NK-92 treated with Interleukin-12 subunit alpha and Interleukin-12 subunit beta, amount 100 ng/mL, for 24 hours (cell line): ENCODE measurements around the gene ATG7.
"Not testable (repeated sequence)": the region's sequence is repeated elsewhere in the genome, so short reads cannot be mapped to it uniquely, and the experiment has no call there.

Source experiments
- DNase-seq: peaks from one replicate; lab custom pipeline; 2025; lab: John Stamatoyannopoulos, UW

ATG7 gene

DNA sequence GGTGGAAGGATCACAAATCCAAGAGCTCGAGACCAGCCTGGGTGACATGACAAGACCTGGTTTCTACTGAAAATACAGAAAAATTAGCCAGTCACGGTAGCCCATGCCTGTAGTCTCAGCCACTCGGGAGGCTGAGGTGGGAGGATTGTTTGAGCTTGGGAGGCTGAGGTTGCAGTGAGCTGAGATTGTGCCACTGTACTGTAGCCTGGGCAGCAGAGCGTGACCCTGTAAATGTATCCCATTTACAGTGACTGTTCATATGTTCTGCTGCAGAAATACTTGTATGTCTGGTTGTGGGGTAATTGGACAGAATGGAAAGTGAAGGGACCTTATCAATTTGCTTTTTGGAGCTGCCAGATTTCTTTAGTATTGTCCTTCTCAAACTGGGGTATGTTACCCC is 24.9 kb downstream of the ATG7 start:
- no peak for DNase-seq

DNA sequence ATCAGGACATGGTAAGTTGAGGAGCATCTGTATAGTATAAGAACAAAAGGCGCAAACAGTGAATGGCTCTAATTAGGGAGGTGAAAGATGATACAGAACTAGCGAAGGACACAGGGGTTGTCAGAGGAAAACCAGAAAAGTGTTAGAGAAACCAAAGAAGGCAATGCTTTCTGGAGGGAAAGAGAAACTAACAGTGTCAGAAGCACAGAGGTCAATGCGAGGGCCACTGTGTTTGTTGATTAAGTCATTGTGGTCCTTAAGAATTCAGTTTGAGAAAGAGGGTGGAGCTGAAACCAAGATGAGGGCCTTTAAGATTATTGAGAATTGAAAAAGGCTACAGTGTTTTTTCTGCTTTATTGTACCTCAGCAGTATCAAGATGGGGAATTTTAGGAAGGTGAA is 28.8 kb downstream of the ATG7 start:
- no peak for DNase-seq

DNA sequence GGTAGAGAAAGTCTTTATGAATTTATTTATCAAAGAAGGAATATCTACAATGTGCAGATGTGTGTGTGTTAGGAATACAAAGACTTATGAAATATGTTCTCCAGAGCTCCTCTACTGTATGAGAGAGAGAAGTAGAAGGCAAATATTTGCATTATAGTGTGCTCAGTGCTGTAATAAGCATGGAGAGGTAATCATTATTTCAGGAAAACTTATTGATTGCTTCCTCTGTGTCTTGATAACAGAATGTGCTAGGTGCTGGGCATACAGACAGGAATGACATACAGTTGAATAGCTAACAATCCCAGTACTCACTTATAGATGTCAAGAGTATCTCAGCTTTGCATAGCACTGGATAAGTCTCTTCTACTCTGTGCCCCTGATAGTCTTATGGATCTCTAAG is 30.2 kb downstream of the ATG7 start:
- no peak for DNase-seq

DNA sequence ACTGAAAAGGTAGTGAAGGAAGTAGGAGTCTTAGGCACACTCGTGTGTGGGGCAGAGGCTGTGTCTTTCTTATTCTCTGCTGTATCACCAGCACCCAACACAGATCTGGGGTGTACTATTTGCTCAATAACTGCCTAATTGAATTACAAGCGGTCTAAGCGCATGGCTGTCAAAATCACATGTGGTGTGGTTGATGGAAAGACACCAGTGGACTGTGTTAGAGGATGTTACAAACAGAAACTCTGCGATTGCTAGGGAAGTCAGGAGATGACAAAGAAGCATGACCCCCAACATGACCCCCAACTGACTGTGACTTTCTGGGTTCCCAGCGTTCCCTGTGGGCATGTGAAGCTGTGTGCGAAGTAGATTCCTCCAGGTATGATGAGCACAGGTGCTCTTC is 32.0 kb downstream of the ATG7 start:
- no peak for DNase-seq

DNA sequence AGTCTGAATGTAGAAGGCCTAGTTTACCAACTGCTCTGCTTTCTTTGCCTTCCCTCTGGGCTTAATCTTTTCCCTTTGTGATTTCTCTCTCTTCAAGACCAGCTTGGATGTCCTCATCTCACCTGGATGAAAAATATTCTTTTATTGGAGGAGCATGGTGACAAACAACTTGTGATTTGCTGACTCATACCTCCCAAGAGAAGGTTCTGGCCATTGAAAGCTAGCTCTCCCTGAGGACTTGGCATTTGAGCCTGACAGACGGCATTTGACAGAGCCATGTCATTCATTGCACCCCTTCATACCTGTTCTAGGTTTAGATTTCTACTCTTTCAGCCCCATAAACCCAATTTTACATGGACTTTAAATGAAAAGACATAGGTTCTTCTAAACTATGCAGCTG is 33.3 kb downstream of the ATG7 start:
- no peak for DNase-seq

DNA sequence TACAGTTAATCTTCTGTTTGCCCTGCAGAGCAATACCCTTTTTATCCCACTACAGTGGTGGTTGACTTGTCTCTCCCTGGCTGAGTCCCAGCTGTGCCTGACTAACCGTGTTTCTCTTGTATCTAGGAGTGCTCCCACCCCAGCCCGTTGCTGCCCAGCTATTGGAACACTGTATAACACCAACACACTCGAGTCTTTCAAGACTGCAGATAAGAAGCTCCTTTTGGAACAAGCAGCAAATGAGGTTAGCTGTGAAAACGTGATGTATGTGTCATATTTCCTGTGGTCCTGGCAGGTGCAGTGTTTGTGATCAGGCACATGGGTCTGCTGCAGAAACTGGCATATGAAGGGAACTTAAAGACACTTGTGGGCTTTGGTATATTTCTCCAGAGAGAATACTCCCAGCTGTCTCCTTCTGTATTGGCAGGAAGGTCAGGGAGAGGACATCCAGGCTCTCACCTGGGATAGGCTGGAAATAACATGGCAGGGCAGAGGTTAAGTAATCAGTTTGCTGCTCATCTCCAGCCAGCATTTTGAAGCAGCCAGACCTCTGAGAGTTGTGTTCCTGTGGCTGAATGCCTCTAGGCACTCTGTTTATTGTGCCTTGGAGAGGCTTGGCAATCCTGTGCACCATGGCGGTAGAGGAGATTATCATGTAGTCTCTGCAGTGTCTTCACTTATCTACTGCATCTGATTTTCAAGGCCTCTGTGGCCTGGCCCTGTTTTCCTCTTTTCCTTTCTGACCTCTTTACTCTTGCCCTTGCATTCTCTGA is 34.8 kb downstream of the ATG7 start:
- peak; percentile 35 for DNase-seq

DNA sequence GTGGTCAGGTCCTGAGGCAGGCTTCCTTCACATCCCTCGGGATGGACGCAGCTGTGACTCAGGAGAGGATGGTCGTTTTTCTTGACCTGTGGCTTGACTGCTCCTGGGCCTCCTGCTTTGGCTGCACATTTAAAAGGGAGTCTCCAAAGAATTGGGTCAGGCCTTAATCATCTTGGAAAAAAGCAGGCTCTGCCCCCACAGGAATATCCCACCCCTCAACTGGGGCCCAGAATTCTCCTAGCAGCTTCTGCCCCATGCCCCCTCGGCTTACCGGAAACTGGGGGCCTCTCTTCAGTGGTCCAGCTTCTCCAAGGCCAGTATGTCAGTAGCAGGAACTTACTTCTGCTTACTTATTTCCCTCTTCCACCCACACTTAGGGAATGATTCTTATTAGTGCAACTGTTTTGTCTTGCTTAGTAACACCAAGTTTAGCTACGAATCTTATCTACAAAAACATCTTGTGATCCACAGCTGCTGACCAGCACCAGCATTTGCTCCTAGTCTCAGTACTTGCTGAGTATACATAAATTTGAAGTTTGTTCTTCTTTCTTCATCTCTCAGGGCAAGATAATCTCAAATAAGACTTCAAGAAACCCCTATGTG is 35.7 kb downstream of the ATG7 start:
- no peak for DNase-seq

DNA sequence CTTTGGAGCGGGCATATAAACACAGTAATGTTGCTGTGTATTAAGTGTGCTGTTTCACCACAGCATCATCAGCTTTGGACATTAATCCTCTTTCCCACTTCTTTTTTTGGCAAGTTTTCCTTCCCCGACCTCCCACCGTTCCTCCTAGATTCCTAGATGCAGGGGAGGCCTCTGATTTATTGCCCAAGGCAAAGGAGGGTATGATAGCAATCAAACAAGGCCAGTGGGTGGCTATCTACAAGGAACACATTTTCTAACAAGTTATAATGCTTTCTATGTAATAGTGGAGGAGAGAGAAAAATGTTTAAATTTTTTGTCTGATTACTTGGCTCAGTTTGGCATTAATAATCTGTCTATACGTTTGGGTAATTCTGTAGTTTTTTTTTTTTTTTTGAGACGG is 38.1 kb downstream of the ATG7 start:
- DNase-seq = no peak

DNA sequence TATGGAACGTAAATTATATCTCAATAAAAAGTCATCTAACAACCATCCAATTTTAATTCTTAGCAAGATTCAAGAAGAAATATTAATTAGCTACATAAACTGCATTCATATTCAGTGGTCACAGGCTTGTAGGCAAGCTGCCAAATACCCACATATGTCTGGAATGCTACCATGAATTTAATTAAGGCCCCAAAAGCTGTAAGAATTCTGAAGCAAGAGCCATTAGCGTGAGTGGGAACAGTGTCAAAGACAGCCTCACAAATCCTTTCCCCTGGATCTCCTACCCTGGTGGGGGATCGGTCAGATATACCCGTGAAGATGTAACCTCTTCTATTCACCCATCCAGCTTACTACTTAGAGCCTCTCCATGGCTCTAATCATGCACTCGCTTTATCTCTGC is 40.0 kb downstream of the ATG7 start:
- no peak for DNase-seq

DNA sequence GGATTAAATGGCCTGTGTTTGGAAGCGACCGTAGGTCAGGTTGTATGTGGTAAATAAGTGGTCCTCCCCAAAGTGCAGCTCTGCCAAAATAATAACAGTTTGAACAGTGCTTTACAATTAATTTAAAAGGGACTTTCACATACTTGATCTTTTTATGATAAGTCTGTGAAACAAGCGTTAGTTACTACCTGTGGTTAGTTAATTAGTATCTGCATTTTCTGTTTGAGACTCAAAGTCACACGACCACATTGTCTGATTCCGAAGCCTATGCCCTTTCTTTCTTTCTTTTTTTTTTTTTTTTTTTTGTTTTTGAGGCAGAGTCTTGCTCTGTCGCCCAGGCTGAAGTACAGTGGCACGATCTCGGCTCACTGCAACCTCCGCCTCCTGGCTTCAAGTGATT is 45.1 kb downstream of the ATG7 start:
- no peak for DNase-seq

DNA sequence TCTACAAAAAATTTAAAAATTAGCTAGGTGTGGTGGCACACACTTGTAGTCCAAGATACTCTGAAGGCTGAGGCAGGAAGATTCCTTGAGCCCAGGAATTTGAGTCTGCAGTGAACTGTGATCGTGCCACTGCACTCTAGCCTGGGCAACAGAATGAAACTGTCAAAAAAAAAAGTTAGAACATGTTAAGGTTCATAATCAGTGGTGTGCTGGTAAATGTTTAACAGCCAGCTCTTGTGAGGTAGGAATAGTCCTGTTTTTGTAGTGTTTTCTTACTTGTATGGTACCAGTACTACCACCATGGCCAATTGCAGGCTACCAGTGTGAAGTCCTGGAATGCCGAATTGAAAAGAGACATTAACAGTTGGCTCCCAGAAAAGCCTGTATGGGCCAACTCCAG is 50.7 kb downstream of the ATG7 start:
- DNase-seq = no peak

DNA sequence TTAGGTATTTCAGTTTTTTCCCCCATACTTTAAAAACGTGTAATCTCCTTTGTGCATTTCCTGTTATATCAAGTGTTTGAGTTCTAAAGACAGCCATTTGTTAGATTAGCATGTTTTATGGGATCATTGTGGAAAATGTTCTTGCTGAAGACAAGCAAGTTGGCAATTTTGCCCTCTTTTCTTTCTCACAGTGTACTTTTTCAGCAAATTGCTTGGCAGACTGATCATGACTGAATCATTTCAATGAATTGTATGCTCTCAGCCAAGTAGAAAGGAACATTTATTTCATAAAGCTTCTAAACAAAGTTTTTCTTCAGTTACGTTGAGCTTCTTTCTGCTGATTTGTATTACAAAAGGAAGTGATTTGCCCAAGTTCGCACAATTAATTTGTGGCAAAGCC is 51.6 kb downstream of the ATG7 start:
- DNase-seq = no peak

DNA sequence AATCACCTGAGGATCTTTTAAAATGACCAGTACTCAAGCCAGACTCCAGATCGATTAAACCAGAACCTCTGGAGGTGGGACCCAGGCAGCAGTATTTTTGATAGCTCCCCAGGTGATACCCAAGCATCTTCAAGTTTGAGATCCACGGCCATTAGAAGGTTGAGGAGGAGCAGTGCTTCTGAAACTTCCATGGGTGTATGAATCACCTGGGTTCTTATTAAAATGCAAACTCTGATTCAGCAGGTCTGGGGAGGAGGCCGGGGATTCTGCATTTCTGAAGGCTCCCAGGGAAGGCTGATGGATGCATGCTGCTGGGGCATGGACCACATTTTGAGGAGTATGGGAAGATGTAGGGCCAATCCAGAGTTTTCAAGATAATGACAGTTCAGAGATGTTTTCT is 55.4 kb downstream of the ATG7 start:
- DNase-seq = no peak

DNA sequence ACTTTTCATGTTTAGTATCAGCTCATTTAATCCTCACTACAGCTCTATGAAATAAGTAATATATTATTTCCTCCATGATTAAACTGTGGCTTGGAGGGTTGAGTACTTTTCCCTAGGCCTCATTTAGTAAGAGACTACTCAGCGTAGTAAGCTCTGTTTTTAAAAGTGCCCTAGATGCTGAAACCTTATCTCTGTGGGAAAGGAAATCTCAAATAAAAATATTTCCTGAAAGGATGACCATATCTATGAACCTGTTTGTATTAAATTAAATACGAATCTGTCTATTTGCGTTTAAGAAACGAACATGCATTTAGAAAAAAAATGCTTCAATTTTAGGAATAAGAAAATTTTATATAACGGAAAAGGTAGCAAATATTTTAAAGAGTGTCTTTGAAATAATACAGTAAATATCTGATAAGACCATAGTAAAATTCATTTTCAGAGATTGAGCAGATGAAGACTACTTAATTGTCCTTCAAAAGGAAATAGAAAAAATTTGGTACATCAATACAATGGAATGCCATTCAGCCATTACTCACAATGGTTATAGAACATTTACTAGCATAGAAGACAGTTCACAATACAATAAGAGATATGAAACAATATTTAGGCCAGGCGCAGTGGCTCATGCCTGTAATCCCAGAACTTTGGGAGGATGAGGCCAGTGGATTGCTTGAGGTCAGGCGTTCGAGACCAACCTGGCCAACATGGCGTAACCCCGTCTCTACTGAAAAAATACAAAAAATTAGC is 56.2 kb downstream of the ATG7 start:
- no peak for DNase-seq

DNA sequence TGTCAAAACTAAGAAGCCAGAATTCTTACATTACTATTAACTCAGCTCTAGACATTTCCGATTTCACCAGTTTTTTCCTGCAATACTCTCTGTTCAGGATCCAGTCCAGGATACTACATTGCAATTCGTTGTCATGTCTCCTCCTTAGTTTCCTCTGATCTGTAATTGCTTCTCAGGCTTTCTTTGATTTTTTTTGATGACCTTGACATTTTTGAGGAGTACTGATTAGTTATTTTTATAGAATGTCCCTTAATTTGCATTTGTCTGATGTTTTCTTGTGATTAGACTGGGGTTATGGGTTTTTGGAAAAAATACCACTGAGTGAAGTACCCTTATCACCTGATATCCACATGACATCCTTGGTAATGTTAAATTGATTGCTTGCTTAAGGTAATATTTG is 57.6 kb downstream of the ATG7 start:
- DNase-seq = no peak

DNA sequence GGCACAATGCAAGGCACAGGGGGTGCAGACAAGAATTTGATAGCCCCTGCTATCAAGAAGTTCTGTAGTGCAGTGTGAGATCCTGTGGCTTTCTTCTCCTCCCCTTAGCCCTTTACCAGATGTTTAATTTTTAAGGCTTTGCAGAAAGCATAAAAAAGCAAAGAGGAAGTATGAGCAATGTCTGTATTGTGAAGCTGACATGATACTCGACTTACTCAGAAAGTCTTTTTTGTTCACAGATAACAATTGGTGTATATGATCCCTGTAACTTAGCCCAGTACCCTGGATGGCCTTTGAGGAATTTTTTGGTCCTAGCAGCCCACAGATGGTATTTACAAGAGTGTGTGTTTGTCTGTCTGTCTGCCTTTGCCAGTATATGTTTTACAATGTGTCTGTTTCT is 58.9 kb downstream of the ATG7 start:
- DNase-seq = no peak

DNA sequence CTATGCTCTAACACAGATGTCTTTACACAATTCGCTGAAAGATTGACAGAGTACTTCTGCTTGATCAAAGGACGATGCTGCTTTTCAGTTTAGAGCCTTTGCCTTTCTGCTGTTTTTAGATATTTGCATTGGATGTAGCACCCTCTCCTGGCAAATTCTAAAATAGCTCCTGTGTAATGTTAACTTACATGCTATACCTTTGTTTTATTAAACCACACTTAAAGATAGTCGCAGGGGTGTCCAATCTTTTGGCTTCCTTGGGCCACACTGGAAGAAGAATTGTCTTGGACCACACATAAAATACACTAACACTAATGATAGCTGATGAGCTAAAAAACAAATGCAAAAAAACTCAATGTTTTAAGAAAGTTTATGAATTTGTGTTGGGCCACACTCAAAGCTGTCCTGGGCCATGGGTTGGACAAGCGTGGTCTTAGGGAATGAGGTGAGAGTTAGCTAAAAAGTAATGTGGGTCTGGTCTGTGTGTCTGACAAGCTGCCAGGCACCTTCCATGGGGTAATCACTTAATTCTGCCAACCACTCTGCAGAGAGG is 62.9 kb downstream of the ATG7 start:
- no peak for DNase-seq

DNA sequence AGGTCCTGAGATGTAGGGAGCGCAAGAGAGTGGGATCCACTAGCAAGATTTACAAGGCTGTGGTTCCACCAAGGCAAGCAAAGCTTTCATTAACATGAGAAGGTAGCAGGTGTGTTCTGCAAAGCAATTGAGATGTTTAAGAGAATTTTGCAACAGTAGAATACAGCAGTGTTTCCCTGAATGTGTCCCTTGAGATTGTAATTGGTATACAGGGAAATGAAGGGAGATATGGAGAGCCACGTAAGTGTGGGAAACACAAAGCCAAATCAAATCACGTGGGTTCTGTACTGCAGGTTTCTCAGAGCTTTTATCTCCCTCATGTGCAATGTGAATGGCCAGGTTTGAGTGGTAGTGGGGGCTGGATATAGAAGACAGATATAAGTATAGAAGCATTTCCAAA is 67.3 kb downstream of the ATG7 start:
- DNase-seq = no peak

DNA sequence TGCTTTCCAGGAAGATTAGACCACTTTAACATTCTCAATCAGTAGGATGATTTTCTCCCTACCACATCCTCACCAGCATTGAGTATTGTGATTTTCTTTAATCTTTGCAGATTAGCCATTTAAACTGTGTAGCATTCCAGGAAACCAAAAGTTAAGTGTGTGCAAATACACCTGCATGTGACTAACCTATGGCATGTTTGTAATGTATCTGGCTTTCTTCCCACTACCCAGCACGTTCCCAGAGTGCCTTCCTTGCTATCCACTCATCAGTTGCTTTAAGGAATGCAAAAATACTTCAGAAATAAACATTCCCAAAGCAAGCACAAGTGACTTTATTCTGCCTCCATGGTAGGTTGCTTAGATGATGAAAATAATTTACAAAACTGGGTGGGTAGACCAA is 74.2 kb downstream of the ATG7 start:
- no peak for DNase-seq

DNA sequence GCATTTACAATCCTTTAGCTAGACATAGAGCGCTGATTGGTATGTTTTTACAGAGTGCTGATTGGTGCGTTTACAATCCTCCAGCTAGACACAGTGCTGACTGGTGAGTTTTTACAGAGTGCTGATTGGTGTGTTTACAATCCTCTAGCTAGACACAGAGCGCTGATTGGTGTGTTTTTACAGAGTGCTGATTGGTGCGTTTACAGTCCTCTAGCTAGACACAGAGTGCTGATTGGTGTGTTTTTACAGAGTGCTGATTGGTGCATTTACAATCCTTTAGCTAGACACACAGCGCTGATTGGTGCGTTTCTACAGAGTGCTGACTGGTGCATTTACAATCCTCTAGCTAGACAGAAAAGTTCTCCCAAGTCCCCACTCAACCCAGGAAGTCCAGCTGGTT is 76.7 kb downstream of the ATG7 start:
- DNase-seq = not testable (repeated sequence)

DNA sequence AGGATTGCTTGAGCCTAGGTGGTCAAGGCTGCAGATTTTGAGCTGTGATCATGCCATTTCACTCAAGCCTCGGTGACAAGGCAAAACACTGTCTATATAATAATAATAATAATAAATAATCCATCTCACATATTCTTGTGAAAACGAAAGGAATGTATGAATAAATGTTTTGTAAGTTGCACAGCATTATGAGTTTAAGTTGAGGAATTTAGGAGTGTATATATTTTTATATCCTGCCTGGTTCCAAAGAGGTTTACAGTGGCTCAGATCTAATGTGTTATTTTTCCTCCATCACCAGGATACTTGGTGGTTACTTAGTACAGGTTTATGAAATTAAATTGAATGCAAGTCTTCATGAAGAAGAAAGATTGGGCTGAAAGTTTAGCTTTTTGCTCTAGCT is 77.2 kb downstream of the ATG7 start:
- DNase-seq = no peak

DNA sequence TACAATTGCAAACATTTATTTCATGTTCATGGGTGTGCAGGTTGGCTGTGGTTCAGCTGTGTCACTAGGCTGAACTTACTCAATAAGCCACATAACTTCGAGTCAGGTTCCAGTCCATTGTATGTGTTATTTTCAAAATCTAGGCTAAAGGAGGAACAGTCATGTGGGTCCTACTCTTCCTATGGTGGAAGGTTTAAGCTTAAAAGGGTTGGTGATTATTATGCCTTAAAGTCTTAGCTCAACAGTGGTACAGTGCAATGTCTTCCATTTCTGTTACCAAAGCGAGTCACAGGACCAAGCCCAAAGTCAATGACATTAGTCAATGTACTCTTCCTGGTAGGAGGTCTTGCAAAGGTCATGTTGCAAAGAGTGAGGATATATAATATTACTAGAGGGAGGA is 78.2 kb downstream of the ATG7 start:
- no peak for DNase-seq

DNA sequence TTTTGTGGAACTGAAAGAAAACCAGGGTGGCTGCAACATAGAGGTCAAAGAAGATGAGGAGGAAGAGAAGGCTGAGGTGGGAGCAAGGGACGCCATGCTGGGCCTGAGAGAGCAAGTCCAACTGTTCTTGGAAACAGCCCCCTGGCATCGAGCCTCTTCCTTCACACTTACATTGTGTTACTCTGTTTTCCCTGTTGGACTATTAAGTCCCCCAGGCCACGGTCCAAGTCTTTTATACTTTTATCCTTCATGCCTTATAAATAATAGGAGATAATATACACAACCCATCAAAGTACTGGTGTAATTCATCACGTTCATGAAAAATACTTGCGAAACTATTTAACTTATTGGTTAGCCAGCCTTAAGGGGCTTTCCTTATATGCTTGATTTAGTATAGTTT is 79.3 kb downstream of the ATG7 start:
- DNase-seq = no peak
